Transverse colon (tissue), 4 donors: ENCODE results near the gene ABL1.

ENCODE experiments used
- CTCF ChIP-seq, 5 experiments: fragments of 200-600 bp in 3 of 5; fragments of 450-650 bp in 2 of 5; sonication (generic) in 3 of 5; IDR thresholded peaks; 1 replicate in 2 of 5; 2 replicates in 3 of 5; pipeline ENCODE4 v1.5.1; 2016 to 2017; ENCODE audit warnings: antibody characterized with exemption in 5 of 5, inconsistent platforms in 3 of 5, mild to moderate bottlenecking in 2 of 5, moderate library complexity in 1 of 5
- EP300 ChIP-seq: sonication (generic); formaldehyde crosslinking; IDR thresholded peaks from one replicate; pipeline ENCODE4 v1.6.1; 2017; ENCODE audit warnings: antibody characterized with exemption, low read depth
- POLR2A ChIP-seq: fragments of 450-650 bp; IDR thresholded peaks from one replicate; pipeline ENCODE4 v1.6.1; 2016; ENCODE audit warnings: antibody characterized with exemption, mild to moderate bottlenecking, moderate library complexity
- POLR2AphosphoS5 ChIP-seq, 3 donors: sonication (generic); formaldehyde crosslinking; IDR thresholded peaks; one replicate each; pipeline ENCODE4 v1.6.1; 2016; ENCODE audit warnings: antibody characterized with exemption in 3 of 3

- TF ChIP-seq CTCF (IDR thresholded peaks at IDR 0.05) (no peak), POLR2AphosphoS5 (IDR thresholded peaks at IDR 0.05) (no peak), POLR2A (no peak), EP300 (no peak)
These were observed 19.0 kb downstream of the ABL1 start for GRCh38 chr9:130854092-130854491.
